ENCODE data around the gene SAE1. TPM values are rescaled to one million over a fixed set of nuclear protein-coding genes. Genes with fewer than 3 reads are reported as not detected.
A peak's percentile ranks its signal among the peaks of the same experiment; 100 is the strongest.

The SAE1 gene
- total RNA-seq, 2 donors from 2014 or later: 95.6 to 158 TPM

DNA sequence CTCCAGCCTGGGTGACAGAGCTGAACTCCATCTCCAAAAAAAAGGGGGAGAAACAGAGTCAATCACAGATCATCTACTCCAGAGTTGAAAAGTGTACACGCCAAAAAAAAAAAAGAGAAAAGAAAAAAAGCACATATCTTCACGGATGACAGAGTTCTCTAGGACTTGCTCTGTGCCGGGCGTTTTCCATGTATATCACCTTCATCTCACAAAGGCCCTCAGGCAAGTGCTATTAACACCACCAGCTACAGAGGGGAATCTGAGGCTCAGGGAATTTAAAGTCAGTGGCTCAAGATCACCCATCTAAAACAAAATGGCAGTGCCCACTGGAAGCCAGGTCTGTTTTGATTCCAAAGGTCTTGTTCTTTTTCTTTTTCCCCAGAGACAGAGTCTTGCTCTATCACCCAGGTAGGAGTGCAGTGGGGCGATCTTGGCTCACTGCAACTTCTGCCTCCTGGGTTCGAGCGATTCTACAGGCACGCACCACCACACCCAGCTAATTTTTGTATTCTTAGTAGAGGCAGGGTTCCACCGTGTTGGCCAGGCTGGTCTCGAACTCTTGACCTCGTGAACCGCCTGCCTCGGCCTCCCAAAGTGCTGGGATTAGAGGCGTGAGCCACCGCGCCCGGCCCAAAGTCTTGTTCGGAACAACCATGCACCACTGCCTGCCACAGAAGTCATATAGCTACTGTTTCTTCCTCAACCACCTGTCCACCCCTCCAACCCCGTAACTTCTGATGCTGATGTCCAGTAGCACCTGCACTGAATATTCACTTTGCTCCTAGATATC is 42.2 kb downstream of the SAE1 start:
- Mint-ChIP-seq H3K36me3 (peaks cover 4% of the 10 kb centered on the region), H3K27ac (no peak overlapping the region), H3K4me1 (ENCODE audit: low read depth in 2 of 2) (peaks cover 19 to 20% of the 10 kb centered on the region in 2 donors), H3K4me3 (no peak overlapping the region), H3K27me3 (no peaks in the 10 kb centered on the region), H3K9me3 (no peaks in the 10 kb centered on the region)
- DNase-seq (ENCODE audit: low spot score): no peak
- no peak for ATAC-seq

DNA sequence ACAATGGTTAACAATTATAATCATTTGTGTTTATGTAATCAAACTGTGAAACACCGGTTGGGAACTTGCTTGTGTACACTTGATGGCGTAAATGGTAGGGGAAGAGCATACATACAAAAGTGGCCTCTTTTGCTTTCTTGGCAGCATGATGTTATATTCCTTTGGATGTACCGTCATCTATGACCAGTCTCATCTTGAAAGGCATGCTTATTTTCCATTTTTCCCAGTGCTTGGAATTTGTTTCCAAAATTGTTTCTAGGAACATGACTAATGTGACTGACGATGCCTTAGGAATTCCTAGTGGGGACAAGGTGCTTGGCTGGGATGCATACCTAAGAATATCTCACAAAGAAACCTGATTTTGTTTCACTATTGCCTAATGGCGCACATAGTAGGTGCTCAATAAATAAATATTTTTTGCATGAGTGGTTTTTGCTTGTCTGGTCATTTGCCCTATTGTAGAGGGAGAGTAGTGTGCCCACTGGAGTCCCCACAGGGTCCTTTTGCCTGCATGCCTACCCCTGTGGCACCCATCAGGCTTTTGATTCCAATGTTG is 45.5 kb downstream of the SAE1 start:
- Mint-ChIP-seq H3K4me3 (peak overlapping the region; percentile 19), H3K4me1 (ENCODE audit: low read depth in 2 of 2) (peaks cover 19 to 25% of the 10 kb centered on the region in 2 donors), H3K36me3 (peaks cover 10% of the 10 kb centered on the region), H3K9me3 (no peaks in the 10 kb centered on the region), H3K27ac (peak overlapping the region in 1 of 2 donors; percentile 64), H3K27me3 (no peaks in the 10 kb centered on the region)
- ATAC-seq (no peak), DNase-seq (ENCODE audit: low spot score) (no peak)

DNA sequence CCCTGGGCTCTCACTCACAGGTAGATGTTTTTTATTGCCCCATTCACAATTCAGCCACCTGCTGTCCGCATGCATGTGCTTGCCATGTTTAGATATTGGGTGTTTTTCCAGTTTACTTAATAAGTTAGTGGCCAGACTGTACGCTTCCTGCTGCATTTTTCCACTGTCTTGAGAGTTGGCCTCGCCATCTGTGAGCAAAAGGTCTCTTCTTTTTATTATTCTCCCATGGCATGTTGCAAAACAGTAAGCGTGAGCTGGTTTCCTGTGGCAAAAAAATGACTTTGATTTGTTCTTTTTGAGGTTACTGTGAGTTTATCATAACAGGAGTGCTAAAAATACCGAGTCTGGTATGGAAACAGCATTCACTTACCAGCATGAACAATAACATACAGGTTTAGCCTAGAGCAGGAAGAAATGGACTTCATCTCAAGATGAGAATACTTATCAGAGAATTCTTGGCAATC is 46.0 kb downstream of the SAE1 start:
- Mint-ChIP-seq H3K4me1 (ENCODE audit: low read depth in 2 of 2) (peaks cover 19 to 25% of the 10 kb centered on the region in 2 donors), H3K36me3 (peaks cover 10% of the 10 kb centered on the region), H3K9me3 (no peaks in the 10 kb centered on the region), H3K4me3 (peak overlapping the region; percentile 19), H3K27me3 (no peaks in the 10 kb centered on the region), H3K27ac (peak overlapping the region in 1 of 2 donors; percentile 64)
- ATAC-seq (peak; percentile 62 to 80), DNase-seq (ENCODE audit: low spot score) (no peak)

DNA sequence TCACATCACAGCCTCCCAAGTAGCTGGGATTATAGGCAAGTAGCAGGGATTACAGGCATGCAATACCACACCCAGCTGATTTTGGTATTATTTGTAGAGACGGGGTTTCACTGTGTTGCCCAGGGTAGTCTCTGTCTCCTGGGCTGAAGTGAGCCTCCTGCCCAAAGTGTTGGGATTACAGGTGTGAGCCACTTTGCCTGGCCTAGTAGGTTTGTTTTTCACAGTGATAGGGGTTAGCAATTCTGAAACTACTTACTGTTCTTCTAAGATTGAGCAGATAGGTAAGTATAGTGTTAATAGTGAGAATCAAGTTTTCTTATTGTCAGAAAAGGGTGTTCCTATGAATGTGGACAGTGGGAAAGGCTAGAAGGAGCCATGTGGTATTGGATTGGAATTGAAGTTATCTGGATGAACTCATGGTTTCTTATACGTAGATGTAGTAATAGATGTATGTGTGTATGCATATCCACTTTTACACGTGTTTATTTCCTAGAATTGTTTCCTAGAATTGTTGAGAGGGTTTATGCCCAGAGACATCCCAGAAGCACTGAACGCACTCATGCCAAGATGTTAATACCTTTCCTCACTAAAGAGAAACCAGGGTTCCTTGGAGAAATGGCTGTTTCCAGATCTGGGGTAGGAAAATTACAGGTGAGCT is 49.1 kb downstream of the SAE1 start:
- ATAC-seq (no peak), DNase-seq (ENCODE audit: low spot score) (no peak)
- Mint-ChIP-seq H3K9me3 (no peaks in the 10 kb centered on the region), H3K36me3 (peaks cover 17% of the 10 kb centered on the region), H3K4me1 (ENCODE audit: low read depth in 2 of 2) (peaks cover 25 to 37% of the 10 kb centered on the region in 2 donors), H3K27me3 (no peaks in the 10 kb centered on the region), H3K4me3 (no peak overlapping the region), H3K27ac (no peak overlapping the region)

DNA sequence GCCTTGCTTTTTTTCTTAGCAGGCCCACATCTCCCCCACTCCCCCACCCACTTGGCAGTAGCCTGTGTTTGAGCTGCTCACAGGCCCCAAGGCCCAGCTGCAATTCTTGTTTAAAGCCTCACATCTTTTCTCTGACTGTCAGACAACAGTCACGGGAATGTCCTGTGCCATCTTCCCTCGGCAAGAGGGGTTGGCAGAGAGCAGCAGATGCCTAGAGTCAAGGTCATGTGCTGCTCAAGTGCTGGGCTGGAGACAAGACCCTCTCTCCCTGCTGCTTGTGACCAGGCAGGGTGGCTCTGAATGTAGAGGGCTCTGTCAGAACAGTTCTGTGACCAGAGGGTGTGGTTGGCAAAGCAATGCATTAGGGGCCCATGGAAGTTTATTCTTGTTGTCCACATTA is 53.0 kb downstream of the SAE1 start:
- ATAC-seq: no peak
- Mint-ChIP-seq H3K27ac (peak overlapping the region in 1 of 2 donors; percentile 38), H3K27me3 (no peaks in the 10 kb centered on the region), H3K4me3 (no peak overlapping the region), H3K9me3 (no peaks in the 10 kb centered on the region), H3K36me3 (peaks cover 17% of the 10 kb centered on the region), H3K4me1 (ENCODE audit: low read depth in 2 of 2) (peaks cover 18 to 23% of the 10 kb centered on the region in 2 donors)
- no peak for DNase-seq (ENCODE audit: low spot score)

DNA sequence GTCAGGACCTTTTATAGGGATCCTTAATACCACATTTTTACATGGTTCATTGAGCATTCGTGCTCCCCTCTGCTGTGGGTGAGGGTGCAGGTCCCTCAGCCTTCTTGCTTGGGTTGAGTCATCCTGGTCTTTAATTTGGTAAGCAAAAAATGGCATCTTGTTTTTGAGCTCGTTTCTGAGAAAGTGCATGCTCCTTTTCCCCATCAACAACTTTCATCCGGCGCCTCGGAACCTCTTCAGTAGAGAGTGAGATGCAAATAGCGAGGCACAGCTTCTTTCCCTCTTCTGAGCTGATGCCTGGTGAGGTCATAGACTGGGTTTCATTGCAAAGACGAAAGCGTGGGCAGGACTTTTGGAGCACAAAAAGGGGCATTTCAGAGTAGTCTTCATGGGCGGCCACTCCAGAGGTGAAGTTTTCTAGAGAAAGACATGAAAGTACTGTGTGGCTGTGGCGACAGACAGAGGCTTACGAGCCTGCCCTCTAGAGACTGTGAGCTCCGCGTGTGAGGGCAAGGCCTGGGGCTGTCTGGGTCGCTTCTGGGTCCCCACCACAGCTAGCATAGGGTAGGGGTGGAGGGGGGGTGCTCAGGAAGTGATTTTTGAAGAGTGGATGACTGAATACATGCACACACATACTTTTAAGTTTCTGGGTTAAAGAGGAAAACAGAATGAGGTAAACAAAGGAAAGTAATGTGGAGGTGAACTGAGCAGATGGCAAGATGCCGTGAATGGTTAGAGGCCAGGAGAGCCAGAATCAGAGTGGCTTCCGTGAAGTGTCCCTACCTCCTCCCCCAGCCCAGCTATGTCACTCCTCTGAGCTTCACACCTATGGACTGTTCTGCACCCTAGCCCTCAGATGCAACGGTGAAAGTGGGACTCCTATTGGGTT is 56.1 kb downstream of the SAE1 start:
- H3K36me3 Mint-ChIP-seq: peaks cover 13% of the 10 kb centered on the region
- H3K4me1 Mint-ChIP-seq (ENCODE audit: low read depth in 2 of 2): peaks cover 22 to 30% of the 10 kb centered on the region in 2 donors
- peak; percentile 69 to 88 for ATAC-seq
- H3K27me3 Mint-ChIP-seq: no peaks in the 10 kb centered on the region
- no peak for DNase-seq (ENCODE audit: low spot score)
- H3K9me3 Mint-ChIP-seq: no peaks in the 10 kb centered on the region
- peak overlapping the region; percentile 70 to 80 for H3K27ac Mint-ChIP-seq
- H3K4me3 Mint-ChIP-seq: peak overlapping the region; percentile 48

DNA sequence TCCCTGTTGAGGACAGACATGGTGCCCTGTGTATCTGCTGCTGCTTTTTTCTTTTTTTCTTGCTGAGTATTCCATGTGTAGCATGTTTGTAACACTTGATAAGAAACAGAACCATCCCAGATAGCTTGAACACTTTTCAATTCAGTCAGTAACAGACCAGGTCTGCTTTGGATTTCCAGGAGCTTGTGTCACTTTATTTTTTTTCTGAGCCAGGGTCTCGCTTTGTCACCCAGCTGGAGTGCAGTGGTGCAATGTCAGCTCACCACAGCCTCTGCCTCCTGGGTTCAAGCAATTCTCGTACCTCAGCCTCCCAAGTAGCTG is 56.7 kb downstream of the SAE1 start:
- ATAC-seq: no peak
- peaks cover 8% of the 10 kb centered on the region for H3K36me3 Mint-ChIP-seq

DNA sequence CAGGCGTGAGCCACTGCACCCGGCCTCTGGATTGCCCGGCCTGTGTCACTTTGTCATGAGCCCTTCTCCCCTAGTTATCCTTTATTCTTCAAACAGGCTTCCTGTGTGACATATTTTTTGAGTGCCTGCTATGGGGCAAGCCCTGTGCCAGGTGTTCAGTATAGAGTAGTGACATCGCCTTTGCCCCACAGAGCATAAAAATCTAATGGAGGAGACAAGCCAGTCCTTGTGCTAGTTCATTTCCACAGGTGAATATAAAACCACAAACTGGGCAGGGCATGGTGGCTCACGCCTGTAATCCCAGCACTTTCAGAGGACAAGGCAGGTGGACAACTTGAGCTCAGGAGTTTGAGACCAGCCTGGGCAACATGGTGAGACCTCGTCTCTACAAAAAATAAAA is 57.2 kb downstream of the SAE1 start:
- ATAC-seq (no peak), DNase-seq (ENCODE audit: low spot score) (no peak)
- Mint-ChIP-seq H3K36me3 (peaks cover 5% of the 10 kb centered on the region), H3K9me3 (no peaks in the 10 kb centered on the region), H3K4me3 (no peak overlapping the region), H3K27me3 (no peaks in the 10 kb centered on the region), H3K27ac (peak overlapping the region in 1 of 2 donors; percentile 80), H3K4me1 (ENCODE audit: low read depth in 2 of 2) (peaks cover 15 to 24% of the 10 kb centered on the region in 2 donors)

More for the DNA sequence above, 56.7 kb downstream of the SAE1 start:
- Mint-ChIP-seq H3K27ac (peak overlapping the region; percentile 70 to 80), H3K9me3 (no peaks in the 10 kb centered on the region), H3K4me1 (ENCODE audit: low read depth in 2 of 2) (peaks cover 18 to 27% of the 10 kb centered on the region in 2 donors), H3K27me3 (no peaks in the 10 kb centered on the region), H3K4me3 (peak overlapping the region; percentile 48)
- DNase-seq (ENCODE audit: low spot score): no peak

DNA sequence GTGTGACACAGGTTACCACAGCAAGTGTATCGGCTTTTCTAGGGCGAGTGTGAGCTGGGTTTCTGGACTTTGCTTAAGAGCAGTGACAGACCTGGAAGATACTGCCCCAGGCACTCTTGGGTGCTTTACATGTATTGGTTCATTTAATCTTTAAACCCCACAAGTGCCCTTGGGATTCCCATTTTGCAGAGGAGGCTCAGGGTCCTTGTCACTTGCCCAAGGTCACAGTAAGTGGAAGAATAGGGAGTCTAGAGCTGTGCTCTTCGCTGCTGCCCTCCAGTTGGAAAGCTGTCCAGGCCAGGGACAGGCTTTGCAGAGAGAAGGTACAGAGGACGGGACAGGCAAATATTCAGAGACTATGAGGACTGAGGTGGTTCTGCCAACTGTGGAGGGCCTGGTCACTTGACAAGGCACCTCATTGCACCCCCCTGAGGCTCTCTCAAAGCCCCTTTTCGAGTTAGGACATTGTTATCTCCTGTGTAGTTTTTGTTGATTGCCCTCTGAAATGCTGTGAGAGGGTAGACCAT is 57.9 kb downstream of the SAE1 start:
- no peaks in the 10 kb centered on the region for H3K27me3 Mint-ChIP-seq
- H3K36me3 Mint-ChIP-seq: peaks cover 5% of the 10 kb centered on the region

DNA sequence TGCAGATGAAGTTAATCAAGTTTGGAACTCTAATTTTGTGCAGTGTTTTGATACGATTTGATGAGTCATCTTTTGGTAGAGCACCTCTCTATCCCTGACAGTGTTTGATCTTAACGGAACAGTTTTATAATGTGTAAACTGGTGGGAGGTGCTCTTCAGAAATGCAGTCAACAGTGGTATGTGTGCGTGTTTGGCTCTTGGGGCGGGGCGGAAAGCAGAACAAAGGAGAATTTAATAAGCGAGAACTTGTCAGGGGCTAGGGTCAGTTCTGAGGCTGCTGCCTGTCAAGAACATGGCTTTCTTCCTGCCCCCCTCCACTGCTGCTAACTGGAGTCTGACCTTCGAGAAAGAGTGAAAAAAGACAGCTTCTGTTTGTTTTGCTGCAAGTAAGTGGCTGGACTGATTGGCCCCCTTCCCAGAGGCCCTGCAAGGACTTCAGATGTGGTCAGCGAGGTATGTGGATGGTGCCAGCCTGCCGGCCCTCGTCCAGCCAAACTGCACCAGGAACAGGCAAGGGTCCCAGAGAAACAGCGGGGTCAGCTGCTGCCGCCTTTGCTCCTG is 59.6 kb downstream of the SAE1 start:
- Mint-ChIP-seq H3K9me3 (no peaks in the 10 kb centered on the region), H3K27me3 (no peaks in the 10 kb centered on the region), H3K4me3 (no peak overlapping the region), H3K27ac (peak overlapping the region; percentile 20 to 38), H3K4me1 (ENCODE audit: low read depth in 2 of 2) (peaks cover 15 to 19% of the 10 kb centered on the region in 2 donors), H3K36me3 (peaks cover 5% of the 10 kb centered on the region)
- DNase-seq (ENCODE audit: low spot score) (no peak), ATAC-seq (no peak)

More for the DNA sequence above, 57.9 kb downstream of the SAE1 start:
- no peak overlapping the region for H3K4me3 Mint-ChIP-seq
- DNase-seq (ENCODE audit: low spot score) (no peak), ATAC-seq (no peak)
- H3K27ac Mint-ChIP-seq: peak overlapping the region in 1 of 2 donors; percentile 80
- H3K9me3 Mint-ChIP-seq: no peaks in the 10 kb centered on the region
- peaks cover 15 to 24% of the 10 kb centered on the region in 2 donors for H3K4me1 Mint-ChIP-seq (ENCODE audit: low read depth in 2 of 2)

DNA sequence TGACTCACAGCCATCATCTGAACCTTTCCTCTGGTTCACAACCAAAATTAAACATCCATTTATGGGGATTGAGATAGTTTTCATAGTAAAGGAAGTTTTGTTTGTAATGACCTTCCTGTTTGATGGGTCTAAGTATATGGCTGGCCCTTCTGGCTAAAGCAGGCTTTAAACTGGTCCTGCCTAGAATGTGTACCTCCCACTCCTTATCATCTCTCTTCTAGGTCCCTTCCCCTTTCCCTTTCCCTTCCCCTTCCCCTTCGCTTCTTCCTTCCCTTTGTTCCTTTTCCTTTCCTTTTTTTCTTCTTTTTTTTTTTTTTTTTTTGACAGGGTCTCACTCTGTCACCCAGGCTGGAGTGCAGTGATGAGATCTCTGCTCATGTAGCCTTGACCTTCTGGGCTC is 64.8 kb downstream of the SAE1 start:
- Mint-ChIP-seq H3K36me3 (no peaks in the 10 kb centered on the region), H3K27me3 (no peaks in the 10 kb centered on the region), H3K4me1 (ENCODE audit: low read depth in 2 of 2) (peaks cover 0 to under 1% of the 10 kb centered on the region in 2 donors), H3K9me3 (no peaks in the 10 kb centered on the region), H3K4me3 (no peak overlapping the region), H3K27ac (no peak overlapping the region)
- no peak for DNase-seq (ENCODE audit: low spot score)
- ATAC-seq: no peak

DNA sequence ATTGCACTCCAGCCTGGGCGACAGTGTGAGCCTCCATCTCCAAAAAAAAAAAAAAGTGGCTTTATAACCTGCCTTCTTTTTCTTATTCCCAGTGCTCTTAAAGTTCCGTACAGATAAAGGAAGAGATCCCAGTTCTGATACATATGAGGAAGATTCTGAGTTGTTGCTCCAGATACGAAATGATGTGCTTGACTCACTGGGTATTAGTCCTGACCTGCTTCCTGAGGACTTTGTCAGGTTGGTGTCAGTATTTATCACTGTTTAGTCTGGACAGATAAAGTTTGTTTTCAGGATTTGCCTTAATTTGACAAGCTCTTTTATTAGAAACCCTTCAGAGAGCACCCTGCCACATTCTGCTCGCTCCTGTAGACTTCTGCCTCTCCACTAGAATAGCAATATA is 66.5 kb downstream of the SAE1 start:
- Mint-ChIP-seq H3K27ac (no peak overlapping the region), H3K27me3 (no peaks in the 10 kb centered on the region), H3K36me3 (no peaks in the 10 kb centered on the region), H3K4me1 (ENCODE audit: low read depth in 2 of 2) (no peaks in the 10 kb centered on the region), H3K9me3 (no peaks in the 10 kb centered on the region), H3K4me3 (no peak overlapping the region)
- ATAC-seq (no peak), DNase-seq (ENCODE audit: low spot score) (no peak)

DNA sequence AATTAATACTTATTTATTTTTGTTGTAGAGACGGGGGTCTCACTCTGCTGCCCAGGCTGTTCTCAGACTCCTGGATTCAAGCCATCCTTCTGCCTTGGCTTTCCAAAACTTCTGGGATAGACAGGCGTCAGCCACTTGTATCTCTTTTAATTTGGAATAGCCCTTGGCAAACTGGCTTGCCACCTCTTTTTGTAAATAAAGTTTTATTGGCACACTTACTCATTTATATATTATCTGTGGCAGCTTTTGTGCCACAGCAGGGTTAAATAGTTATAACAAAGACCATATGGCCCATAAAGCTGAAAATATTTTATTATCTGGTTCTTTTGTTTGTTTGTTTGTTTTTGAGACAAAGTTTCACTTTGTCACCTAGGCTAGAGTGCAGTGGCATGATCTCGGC is 69.9 kb downstream of the SAE1 start:
- no peak overlapping the region for H3K4me3 Mint-ChIP-seq
- H3K36me3 Mint-ChIP-seq: peaks cover 15% of the 10 kb centered on the region

More for the DNA sequence above, 69.9 kb downstream of the SAE1 start:
- ATAC-seq: no peak
- DNase-seq (ENCODE audit: low spot score): no peak
- H3K4me1 Mint-ChIP-seq (ENCODE audit: low read depth in 2 of 2): peaks cover 0 to 6% of the 10 kb centered on the region in 2 donors
- H3K27ac Mint-ChIP-seq: no peak overlapping the region
- H3K9me3 Mint-ChIP-seq: no peaks in the 10 kb centered on the region
- H3K27me3 Mint-ChIP-seq: no peaks in the 10 kb centered on the region

All from natural killer cell treated with Interleukin-12 subunit alpha and Interleukin-12 subunit beta and Interleukin-15 and Interleukin-18, amount 100 ng/mL, for 72 hours (primary cell).